Neural cell (in vitro differentiated cells): ENCODE results near the gene TRIM14.

Source experiments
- CTCF ChIP-seq: fragments of 450-650 bp; IDR thresholded peaks from 2 replicates; pipeline ENCODE4 v1.5.1; 2014; ENCODE audit warnings: antibody characterized with exemption, mild to moderate bottlenecking, moderate library complexity; ENCODE audit not compliant: poor library complexity, severe bottlenecking
- EP300 ChIP-seq: fragments of 450-650 bp; conservative IDR thresholded peaks from 2 replicates; pipeline ENCODE4 v1.6.1; 2014; ENCODE audit warnings: antibody characterized with exemption, mild to moderate bottlenecking, moderate library complexity; ENCODE audit not compliant: poor library complexity, severe bottlenecking
- EZH2 ChIP-seq: fragments of 200-600, 300-800 bp; shearing (Covaris generic), sonication (generic); IDR thresholded peaks from 2 replicates; pipeline ENCODE4 v1.6.1; 2014; ENCODE audit warnings: antibody characterized with exemption, low read length, borderline replicate concordance, mild to moderate bottlenecking; ENCODE audit not compliant: insufficient read depth, poor library complexity, severe bottlenecking
- MXI1 ChIP-seq: fragments of 450-650 bp; conservative IDR thresholded peaks from 2 replicates; pipeline ENCODE4 v1.6.1; 2014; ENCODE audit warnings: antibody characterized with exemption, mild to moderate bottlenecking; ENCODE audit not compliant: poor library complexity, severe bottlenecking
- POLR2AphosphoS5 ChIP-seq: IDR thresholded peaks from 2 replicates; pipeline ENCODE4 v1.6.1; 2012
- RAD21 ChIP-seq: fragments of 450-650 bp; conservative IDR thresholded peaks from 2 replicates; pipeline ENCODE4 v1.6.1; 2014; ENCODE audit warnings: antibody characterized with exemption, mild to moderate bottlenecking, moderate library complexity
- REST ChIP-seq: IDR thresholded peaks from 2 replicates; pipeline ENCODE4 v1.6.1; 2012; ENCODE audit warnings: borderline replicate concordance
- SMC3 ChIP-seq: fragments of 450-650 bp; conservative IDR thresholded peaks from 2 replicates; pipeline ENCODE4 v1.6.1; 2014; ENCODE audit warnings: antibody characterized with exemption, mild to moderate bottlenecking, moderate library complexity; ENCODE audit not compliant: poor library complexity
- TAF1 ChIP-seq: IDR thresholded peaks from 2 replicates; pipeline ENCODE4 v1.6.1; 2012; ENCODE audit warnings: low read depth

GRCh38 chr9:98083061-98083501, 35.9 kb downstream of the TRIM14 start:
- TF ChIP-seq CTCF (no peak), EZH2 (no peak), EP300 (no peak), POLR2AphosphoS5 (no peak), SMC3 (no peak), RAD21 (no peak), TAF1 (no peak), MXI1 (no peak), REST (no peak)
